Measurements from ENCODE around the gene TLK1. TPM values are rescaled to one million over a fixed set of nuclear protein-coding genes. Genes with fewer than 3 reads are reported as not detected.

The TLK1 gene
- total RNA-seq, 1 experiment from 2014 or later: 10.1 TPM

DNA sequence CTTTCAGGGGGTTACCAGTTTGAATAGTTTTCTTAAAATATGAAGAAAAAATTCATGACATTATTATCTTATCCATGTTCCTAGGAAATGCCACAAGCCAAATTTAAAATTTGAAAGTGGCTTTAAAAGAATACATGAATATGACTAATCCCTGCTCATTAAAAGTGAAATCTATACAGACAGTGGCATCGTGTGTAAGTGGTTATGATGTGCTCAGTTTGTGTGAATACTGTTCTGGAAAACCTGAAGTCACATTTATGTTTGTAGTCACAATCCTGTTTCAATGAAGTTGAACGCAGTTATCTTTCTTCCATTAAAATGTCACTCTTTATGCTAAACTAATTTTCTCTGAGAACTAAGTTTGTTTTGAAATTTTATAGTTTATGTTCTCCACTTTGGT is 155.9 kb downstream of the TLK1 start:
- H3K4me3 ChIP-seq (ENCODE audit: low read length): no peak overlapping the region
- no peak for ATAC-seq
- H4K20me1 ChIP-seq (ENCODE audit: low read length): no peaks in the 10 kb centered on the region
- no peaks in the 10 kb centered on the region for H3K9me2 ChIP-seq (replicated peaks; ENCODE audit: low read length)
- intact Hi-C loops (cut with micrococcal nuclease): no loop called here
- H3K79me2 ChIP-seq (ENCODE audit: low read length): no peaks in the 10 kb centered on the region
- H3K4me2 ChIP-seq (ENCODE audit: low read length): no peak overlapping the region
- peaks cover 29% of the 10 kb centered on the region for H3K36me3 ChIP-seq (ENCODE audit: low read depth, low read length)
- no peak for TF ChIP-seq EZH2 (IDR thresholded peaks at IDR 0.05; ENCODE audit: low read length, unreplicated experiment)
- no peak for TF ChIP-seq EZH2phosphoT487 (IDR thresholded peaks at IDR 0.05; ENCODE audit: borderline replicate concordance, low read length)
- TF ChIP-seq, protein P1, sequence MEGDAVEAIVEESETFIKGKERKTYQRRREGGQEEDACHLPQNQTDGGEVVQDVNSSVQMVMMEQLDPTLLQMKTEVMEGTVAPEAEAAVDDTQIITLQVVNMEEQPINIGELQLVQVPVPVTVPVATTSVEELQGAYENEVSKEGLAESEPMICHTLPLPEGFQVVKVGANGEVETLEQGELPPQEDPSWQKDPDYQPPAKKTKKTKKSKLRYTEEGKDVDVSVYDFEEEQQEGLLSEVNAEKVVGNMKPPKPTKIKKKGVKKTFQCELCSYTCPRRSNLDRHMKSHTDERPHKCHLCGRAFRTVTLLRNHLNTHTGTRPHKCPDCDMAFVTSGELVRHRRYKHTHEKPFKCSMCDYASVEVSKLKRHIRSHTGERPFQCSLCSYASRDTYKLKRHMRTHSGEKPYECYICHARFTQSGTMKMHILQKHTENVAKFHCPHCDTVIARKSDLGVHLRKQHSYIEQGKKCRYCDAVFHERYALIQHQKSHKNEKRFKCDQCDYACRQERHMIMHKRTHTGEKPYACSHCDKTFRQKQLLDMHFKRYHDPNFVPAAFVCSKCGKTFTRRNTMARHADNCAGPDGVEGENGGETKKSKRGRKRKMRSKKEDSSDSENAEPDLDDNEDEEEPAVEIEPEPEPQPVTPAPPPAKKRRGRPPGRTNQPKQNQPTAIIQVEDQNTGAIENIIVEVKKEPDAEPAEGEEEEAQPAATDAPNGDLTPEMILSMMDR (conservative IDR thresholded peaks at IDR 0.05; ENCODE audit: low read depth, low read length): no peak
- POLR2A ChIA-PET (ENCODE audit: unreplicated experiment): no interaction called here
- CTCF ChIA-PET: no interaction called here
- H3K9ac ChIP-seq (ENCODE audit: low read length): no peak overlapping the region
- no peak overlapping the region for H3K27ac ChIP-seq (ENCODE audit: low read length)
- no TSS peak for BruUV-seq (replicated peaks)
- no peak overlapping the region for H2AFZ ChIP-seq (ENCODE audit: low read length)
- DNase-seq: no peak
- no peaks in the 10 kb centered on the region for H3K4me1 ChIP-seq (ENCODE audit: insufficient read depth, low read length)
- no peaks in the 10 kb centered on the region for H3K9me3 ChIP-seq (ENCODE audit: low read length)
- no peaks in the 10 kb centered on the region for H3K27me3 ChIP-seq (ENCODE audit: low read length)
- H3F3A ChIP-seq (ENCODE audit: low read length, unreplicated experiment): no peaks in the 10 kb centered on the region

DNA sequence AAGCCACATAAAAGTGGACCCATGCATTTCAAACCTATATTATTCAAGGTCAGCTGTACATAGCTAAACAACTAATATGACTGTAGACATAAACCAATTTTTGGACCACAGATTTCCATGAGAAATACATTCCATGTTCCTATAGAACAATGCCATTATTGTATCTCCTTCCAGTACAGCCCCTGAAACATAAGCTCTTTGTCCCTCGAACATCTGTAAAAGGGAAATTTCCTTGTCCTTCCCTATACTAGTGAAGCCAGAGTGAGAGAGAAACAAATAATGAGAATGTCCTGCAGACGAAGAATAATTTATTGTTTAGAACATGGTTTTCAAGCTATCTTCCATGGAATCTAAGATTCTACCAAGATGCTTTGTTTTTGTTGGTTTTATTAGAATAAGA is 156.3 kb downstream of the TLK1 start:
- no peak for DNase-seq
- Histone ChIP-seq H3K9ac (ENCODE audit: low read length) (no peak overlapping the region), H3K9me3 (ENCODE audit: low read length) (no peaks in the 10 kb centered on the region), H3K27ac (ENCODE audit: low read length) (no peak overlapping the region), H3F3A (ENCODE audit: low read length, unreplicated experiment) (no peaks in the 10 kb centered on the region), H3K79me2 (ENCODE audit: low read length) (no peaks in the 10 kb centered on the region), H3K4me3 (ENCODE audit: low read length) (no peak overlapping the region), H2AFZ (ENCODE audit: low read length) (no peak overlapping the region), H3K36me3 (ENCODE audit: low read depth, low read length) (peaks cover 29% of the 10 kb centered on the region), H3K4me1 (ENCODE audit: insufficient read depth, low read length) (no peaks in the 10 kb centered on the region), H3K27me3 (ENCODE audit: low read length) (no peaks in the 10 kb centered on the region), H3K4me2 (ENCODE audit: low read length) (no peak overlapping the region), H3K9me2 (replicated peaks; ENCODE audit: low read length) (no peaks in the 10 kb centered on the region), H4K20me1 (ENCODE audit: low read length) (no peaks in the 10 kb centered on the region)
- ChIA-PET POLR2A (ENCODE audit: unreplicated experiment) (no interaction called here), CTCF (no interaction called here)
- no peak for ATAC-seq
- TF ChIP-seq, protein P1 (conservative IDR thresholded peaks at IDR 0.05; ENCODE audit: low read depth, low read length): no peak
- TF ChIP-seq EZH2phosphoT487 (IDR thresholded peaks at IDR 0.05; ENCODE audit: borderline replicate concordance, low read length) (no peak), EZH2 (IDR thresholded peaks at IDR 0.05; ENCODE audit: low read length, unreplicated experiment) (no peak)
- intact Hi-C loops (cut with micrococcal nuclease): no loop called here
- BruUV-seq (replicated peaks): no TSS peak

DNA sequence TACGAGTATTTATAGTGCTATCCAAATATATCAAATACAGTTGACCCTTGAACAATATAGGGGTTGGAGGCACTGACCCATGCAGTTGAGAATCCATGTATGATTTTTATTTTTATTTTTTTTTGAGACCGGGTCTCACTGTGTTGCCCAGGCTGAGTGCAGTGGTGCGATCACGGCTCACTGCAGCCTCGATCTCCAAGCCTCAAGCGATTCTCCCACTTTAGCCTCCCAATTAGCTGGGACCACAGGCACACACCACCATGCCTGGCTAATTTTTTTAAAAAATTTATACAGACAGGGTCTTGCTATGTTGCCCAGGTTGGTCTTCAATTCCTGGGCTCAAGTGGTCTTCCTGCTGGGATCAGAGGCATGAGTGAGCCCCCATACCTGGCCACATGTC is 161.0 kb downstream of the TLK1 start:
- DNase-seq (no peak), ATAC-seq (no peak)
- Histone ChIP-seq H3K27me3 (ENCODE audit: low read length) (no peaks in the 10 kb centered on the region), H4K20me1 (ENCODE audit: low read length) (no peaks in the 10 kb centered on the region), H3F3A (ENCODE audit: low read length, unreplicated experiment) (no peaks in the 10 kb centered on the region), H3K4me2 (ENCODE audit: low read length) (no peak overlapping the region), H3K9ac (ENCODE audit: low read length) (no peak overlapping the region), H3K9me2 (replicated peaks; ENCODE audit: low read length) (no peaks in the 10 kb centered on the region), H3K36me3 (ENCODE audit: low read depth, low read length) (peaks cover 24% of the 10 kb centered on the region; the same call in 1 of the 2 replicates), H3K79me2 (ENCODE audit: low read length) (no peaks in the 10 kb centered on the region), H3K9me3 (ENCODE audit: low read length) (no peaks in the 10 kb centered on the region), H2AFZ (ENCODE audit: low read length) (no peak overlapping the region), H3K27ac (ENCODE audit: low read length) (no peak overlapping the region), H3K4me3 (ENCODE audit: low read length) (no peak overlapping the region), H3K4me1 (ENCODE audit: insufficient read depth, low read length) (no peaks in the 10 kb centered on the region)
- ChIA-PET POLR2A (ENCODE audit: unreplicated experiment) (no interaction called here), CTCF (no interaction called here)
- TF ChIP-seq EZH2 (IDR thresholded peaks at IDR 0.05; ENCODE audit: low read length, unreplicated experiment) (no peak), EZH2phosphoT487 (IDR thresholded peaks at IDR 0.05; ENCODE audit: borderline replicate concordance, low read length) (no peak)
- TF ChIP-seq, protein P1 (conservative IDR thresholded peaks at IDR 0.05; ENCODE audit: low read depth, low read length): no peak
- no TSS peak for BruUV-seq (replicated peaks)
- intact Hi-C loops (cut with micrococcal nuclease): no loop called here
